ENCODE measurements around the gene IVNS1ABP. TPM values are rescaled to one million over a fixed set of nuclear protein-coding genes. Genes with fewer than 3 reads are reported as not detected.

Gene IVNS1ABP
- polyA plus RNA-seq, 2 of the 4 experiments (the other 2 are of a cell fraction), result 71.4 to 72.0 TPM

DNA sequence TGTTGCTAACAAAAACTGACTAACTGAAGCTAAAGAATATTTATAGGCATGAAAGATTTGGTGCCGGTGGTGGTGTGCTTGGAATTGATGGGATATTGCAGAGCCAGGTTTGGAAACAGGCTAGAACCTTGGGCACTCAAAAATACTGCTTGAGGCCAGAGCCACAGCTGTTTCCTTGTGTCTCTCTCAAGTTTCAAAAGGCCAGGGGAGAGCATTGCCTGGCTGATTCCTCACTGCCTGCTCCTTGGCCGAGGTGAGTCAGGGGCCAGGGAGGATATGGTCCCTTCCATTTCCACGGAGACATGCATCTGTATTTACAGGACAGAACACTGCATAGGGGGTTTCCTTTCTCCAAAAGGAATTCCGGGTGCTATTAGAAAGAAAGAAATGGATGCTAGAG, 36.1 kb upstream of the IVNS1ABP start:
- no peak for ATAC-seq
- TF ChIP-seq HDAC2 (IDR thresholded peaks at IDR 0.05) (no peak), SMC3 (IDR thresholded peaks at IDR 0.05) (no peak), NFE2L2 (conservative IDR thresholded peaks at IDR 0.05; ENCODE audit: low read length) (no peak), CHD2 (IDR thresholded peaks at IDR 0.05; ENCODE audit: low read length, partially characterized antibody) (no peak), NPAS2 (CRISPR knock-in tag; IDR thresholded peaks at IDR 0.05; ENCODE audit: borderline replicate concordance) (no peak), MAZ (IDR thresholded peaks at IDR 0.05; ENCODE audit: borderline replicate concordance, low read depth, low read length) (no peak), ZNF302 (CRISPR knock-in tag; IDR thresholded peaks at IDR 0.05) (no peak), HOXB13 (CRISPR knock-in tag; IDR thresholded peaks at IDR 0.05; ENCODE audit: low read depth) (no peak)
- TF ChIP-seq, protein P1, sequence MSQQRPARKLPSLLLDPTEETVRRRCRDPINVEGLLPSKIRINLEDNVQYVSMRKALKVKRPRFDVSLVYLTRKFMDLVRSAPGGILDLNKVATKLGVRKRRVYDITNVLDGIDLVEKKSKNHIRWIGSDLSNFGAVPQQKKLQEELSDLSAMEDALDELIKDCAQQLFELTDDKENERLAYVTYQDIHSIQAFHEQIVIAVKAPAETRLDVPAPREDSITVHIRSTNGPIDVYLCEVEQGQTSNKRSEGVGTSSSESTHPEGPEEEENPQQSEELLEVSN (IDR thresholded peaks at IDR 0.05; ENCODE audit: borderline replicate concordance, low read depth), result no peak
- TF ChIP-seq, protein P2, sequence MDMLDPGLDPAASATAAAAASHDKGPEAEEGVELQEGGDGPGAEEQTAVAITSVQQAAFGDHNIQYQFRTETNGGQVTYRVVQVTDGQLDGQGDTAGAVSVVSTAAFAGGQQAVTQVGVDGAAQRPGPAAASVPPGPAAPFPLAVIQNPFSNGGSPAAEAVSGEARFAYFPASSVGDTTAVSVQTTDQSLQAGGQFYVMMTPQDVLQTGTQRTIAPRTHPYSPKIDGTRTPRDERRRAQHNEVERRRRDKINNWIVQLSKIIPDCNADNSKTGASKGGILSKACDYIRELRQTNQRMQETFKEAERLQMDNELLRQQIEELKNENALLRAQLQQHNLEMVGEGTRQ (IDR thresholded peaks at IDR 0.05), result no peak
- TF ChIP-seq, protein P3, sequence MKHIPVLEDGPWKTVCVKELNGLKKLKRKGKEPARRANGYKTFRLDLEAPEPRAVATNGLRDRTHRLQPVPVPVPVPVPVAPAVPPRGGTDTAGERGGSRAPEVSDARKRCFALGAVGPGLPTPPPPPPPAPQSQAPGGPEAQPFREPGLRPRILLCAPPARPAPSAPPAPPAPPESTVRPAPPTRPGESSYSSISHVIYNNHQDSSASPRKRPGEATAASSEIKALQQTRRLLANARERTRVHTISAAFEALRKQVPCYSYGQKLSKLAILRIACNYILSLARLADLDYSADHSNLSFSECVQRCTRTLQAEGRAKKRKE (CRISPR knock-in tag; IDR thresholded peaks at IDR 0.05; ENCODE audit: low read depth), result no peak
- Histone ChIP-seq H3K4me3 (no peak overlapping the region), H3K27ac (no peak overlapping the region), H3K9me3 (no peaks in the 10 kb centered on the region), H3K4me1 (no peaks in the 10 kb centered on the region), H3K4me2 (no peak overlapping the region)
- no peak for FAIRE-seq
- no peak for DNase-seq (ENCODE audit: low read depth in 1 of 2, low spot score in 1 of 2)
- 72% methylated on average over 4 of the region's 4 CpGs for WGBS (ENCODE audit: missing lambda C conversion rate)
- ChIA-PET POLR2A (no interaction called here), CTCF (no interaction called here)

DNA sequence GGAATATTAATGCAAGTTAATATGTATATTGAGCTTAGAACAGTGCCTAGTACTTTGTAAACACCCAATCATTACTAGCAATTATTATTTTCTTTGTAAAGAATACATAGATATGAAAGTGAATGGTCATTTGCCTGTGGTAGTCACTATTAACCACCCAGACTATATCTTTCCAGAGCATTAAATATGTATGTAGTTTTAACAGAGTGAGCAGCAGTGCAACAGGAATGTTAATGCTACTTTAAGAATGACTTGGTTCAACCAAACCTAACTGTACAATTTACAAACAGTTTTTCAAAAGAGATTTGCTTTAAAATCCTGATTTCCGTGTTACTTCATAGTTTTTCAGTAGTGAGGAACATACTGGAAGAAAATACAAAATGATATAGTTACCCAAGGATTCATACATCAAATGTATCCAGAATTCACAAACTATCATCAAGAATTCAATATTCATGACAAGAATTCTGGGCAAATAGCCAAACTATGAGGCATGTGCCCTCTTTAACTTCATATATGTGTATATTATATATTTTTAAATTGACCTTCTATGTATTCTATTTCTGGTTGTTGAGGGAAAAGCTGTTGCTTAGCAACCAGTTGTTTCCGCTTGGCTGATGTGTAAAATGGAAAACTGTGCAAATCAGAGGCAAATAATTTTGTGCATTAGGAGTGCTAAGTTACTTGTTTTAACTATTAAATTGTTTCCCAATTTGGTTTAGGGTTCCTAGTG, 34.9 kb upstream of the IVNS1ABP start:
- CTCF ChIA-PET, result interaction anchor here (0.6 to 1.0 kb wide), 2 partner anchors 13 to 57 kb away, joined by 3 to 4 read pairs; no protein-coding TSS in a partner anchor
- TF ChIP-seq TFCP2L1 (CRISPR knock-in tag; IDR thresholded peaks at IDR 0.05) (no peak), ZC3H11A (IDR thresholded peaks at IDR 0.05) (no peak), CBX8 (IDR thresholded peaks at IDR 0.05) (no peak), EHMT2 (IDR thresholded peaks at IDR 0.05; ENCODE audit: low read depth) (no peak), KDM1A (IDR thresholded peaks at IDR 0.05; ENCODE audit: low read depth) (no peak), NFE2L2 (conservative IDR thresholded peaks at IDR 0.05; ENCODE audit: low read length) (no peak), JUN (IDR thresholded peaks at IDR 0.05) (no peak), NR3C1 (IDR thresholded peaks at IDR 0.05) (no peak), HDAC2 (IDR thresholded peaks at IDR 0.05) (no peak), EHF (CRISPR knock-in tag; IDR thresholded peaks at IDR 0.05) (no peak), SREBF2 (IDR thresholded peaks at IDR 0.05) (no peak), TP53 (CRISPR knock-in tag; IDR thresholded peaks at IDR 0.05) (no peak), FOSB (CRISPR knock-in tag; IDR thresholded peaks at IDR 0.05) (no peak)
- TF ChIP-seq, protein P4, sequence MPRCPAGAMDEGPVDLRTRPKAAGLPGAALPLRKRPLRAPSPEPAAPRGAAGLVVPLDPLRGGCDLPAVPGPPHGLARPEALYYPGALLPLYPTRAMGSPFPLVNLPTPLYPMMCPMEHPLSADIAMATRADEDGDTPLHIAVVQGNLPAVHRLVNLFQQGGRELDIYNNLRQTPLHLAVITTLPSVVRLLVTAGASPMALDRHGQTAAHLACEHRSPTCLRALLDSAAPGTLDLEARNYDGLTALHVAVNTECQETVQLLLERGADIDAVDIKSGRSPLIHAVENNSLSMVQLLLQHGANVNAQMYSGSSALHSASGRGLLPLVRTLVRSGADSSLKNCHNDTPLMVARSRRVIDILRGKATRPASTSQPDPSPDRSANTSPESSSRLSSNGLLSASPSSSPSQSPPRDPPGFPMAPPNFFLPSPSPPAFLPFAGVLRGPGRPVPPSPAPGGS (IDR thresholded peaks at IDR 0.05), result no peak
- TF ChIP-seq, protein P5, sequence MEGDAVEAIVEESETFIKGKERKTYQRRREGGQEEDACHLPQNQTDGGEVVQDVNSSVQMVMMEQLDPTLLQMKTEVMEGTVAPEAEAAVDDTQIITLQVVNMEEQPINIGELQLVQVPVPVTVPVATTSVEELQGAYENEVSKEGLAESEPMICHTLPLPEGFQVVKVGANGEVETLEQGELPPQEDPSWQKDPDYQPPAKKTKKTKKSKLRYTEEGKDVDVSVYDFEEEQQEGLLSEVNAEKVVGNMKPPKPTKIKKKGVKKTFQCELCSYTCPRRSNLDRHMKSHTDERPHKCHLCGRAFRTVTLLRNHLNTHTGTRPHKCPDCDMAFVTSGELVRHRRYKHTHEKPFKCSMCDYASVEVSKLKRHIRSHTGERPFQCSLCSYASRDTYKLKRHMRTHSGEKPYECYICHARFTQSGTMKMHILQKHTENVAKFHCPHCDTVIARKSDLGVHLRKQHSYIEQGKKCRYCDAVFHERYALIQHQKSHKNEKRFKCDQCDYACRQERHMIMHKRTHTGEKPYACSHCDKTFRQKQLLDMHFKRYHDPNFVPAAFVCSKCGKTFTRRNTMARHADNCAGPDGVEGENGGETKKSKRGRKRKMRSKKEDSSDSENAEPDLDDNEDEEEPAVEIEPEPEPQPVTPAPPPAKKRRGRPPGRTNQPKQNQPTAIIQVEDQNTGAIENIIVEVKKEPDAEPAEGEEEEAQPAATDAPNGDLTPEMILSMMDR (IDR thresholded peaks at IDR 0.05), result no peak
- TF ChIP-seq, protein P6, sequence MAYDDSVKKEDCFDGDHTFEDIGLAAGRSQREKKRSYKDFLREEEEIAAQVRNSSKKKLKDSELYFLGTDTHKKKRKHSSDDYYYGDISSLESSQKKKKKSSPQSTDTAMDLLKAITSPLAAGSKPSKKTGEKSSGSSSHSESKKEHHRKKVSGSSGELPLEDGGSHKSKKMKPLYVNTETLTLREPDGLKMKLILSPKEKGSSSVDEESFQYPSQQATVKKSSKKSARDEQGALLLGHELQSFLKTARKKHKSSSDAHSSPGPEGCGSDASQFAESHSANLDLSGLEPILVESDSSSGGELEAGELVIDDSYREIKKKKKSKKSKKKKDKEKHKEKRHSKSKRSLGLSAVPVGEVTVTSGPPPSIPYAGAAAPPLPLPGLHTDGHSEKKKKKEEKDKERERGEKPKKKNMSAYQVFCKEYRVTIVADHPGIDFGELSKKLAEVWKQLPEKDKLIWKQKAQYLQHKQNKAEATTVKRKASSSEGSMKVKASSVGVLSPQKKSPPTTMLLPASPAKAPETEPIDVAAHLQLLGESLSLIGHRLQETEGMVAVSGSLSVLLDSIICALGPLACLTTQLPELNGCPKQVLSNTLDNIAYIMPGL (CRISPR knock-in tag; IDR thresholded peaks at IDR 0.05; ENCODE audit: borderline replicate concordance), result no peak
- DNase-seq (ENCODE audit: low read depth in 1 of 2, low spot score in 1 of 2) (no peak), ATAC-seq (no peak), FAIRE-seq (no peak)
- Histone ChIP-seq H3K4me3 (no peak overlapping the region), H3K4me1 (no peaks in the 10 kb centered on the region), H3K9me3 (no peaks in the 10 kb centered on the region), H3K27ac (no peak overlapping the region), H3K4me2 (no peak overlapping the region)
- 75% methylated on average over 2 of the region's 2 CpGs for WGBS (ENCODE audit: missing lambda C conversion rate)
- POLR2A ChIA-PET, result interaction anchor here (1.4 kb wide), 1 partner anchor 35 kb away, joined by 3 read pairs; the partner anchor contains the start of gene IVNS1ABP
